Keratinocyte (primary cell): ENCODE results near the gene GNG5. TPM values are rescaled to one million over a fixed set of nuclear protein-coding genes. Genes with fewer than 3 reads are reported as not detected.

ENCODE experiments used
- DNase-seq: peaks from one replicate; pipeline ENCODE4 v3.0.0-alpha.2; 2011; ENCODE audit warnings: low read depth, missing footprints, low spot score
- FAIRE-seq: peaks from 2 replicates; lab custom pipeline; 2011; peaks lifted over from hg19 to GRCh38; lab: Jason Lieb, UNC
- H2AFZ ChIP-seq: 2 replicates; pipeline ENCODE4 v1.6.0; 2012; ENCODE audit warnings: low read length, control low read depth, inconsistent platforms; ENCODE audit not compliant: control insufficient read depth
- H3K27ac ChIP-seq: 2 replicates; pipeline ENCODE4 v1.5.1; 2011; ENCODE audit warnings: low read length; ENCODE audit not compliant: control insufficient read depth, insufficient read depth
- H3K27me3 ChIP-seq: 3 replicates; pipeline ENCODE4 v1.6.0; 2011; ENCODE audit warnings: low read length; ENCODE audit not compliant: control insufficient read depth, insufficient read depth; ENCODE audit errors: extremely low read depth
- H3K36me3 ChIP-seq, 2 experiments: 2 replicates in 1 of 2; 3 replicates in 1 of 2; pipeline ENCODE4 v1.5.1; 2011; ENCODE audit warnings: low read length in 2 of 2, mild to moderate bottlenecking in 1 of 2; ENCODE audit not compliant: control insufficient read depth in 2 of 2, insufficient read depth in 2 of 2; ENCODE audit errors: extremely low read depth in 1 of 2
- H3K4me1 ChIP-seq: 3 replicates; pipeline ENCODE4 v1.5.1; 2011; ENCODE audit warnings: low read length; ENCODE audit not compliant: control insufficient read depth, insufficient read depth; ENCODE audit errors: extremely low read depth
- H3K4me2 ChIP-seq: 3 replicates; pipeline ENCODE4 v1.6.0; 2011; ENCODE audit warnings: low read depth, low read length; ENCODE audit not compliant: control insufficient read depth, insufficient read depth; ENCODE audit errors: extremely low read depth
- H3K4me3 ChIP-seq, 3 experiments: fragments of 200-600 bp in 1 of 3; sonication (generic) in 1 of 3; 2 replicates in 2 of 3; 3 replicates in 1 of 3; pipeline ENCODE4 v1.5.1; 2011 to 2016; ENCODE audit warnings: low read length in 3 of 3, mild to moderate bottlenecking in 3 of 3, control low read depth in 2 of 3, inconsistent platforms in 1 of 3, low read depth in 1 of 3, mixed read lengths in 1 of 3, mixed run types in 1 of 3, moderate library complexity in 1 of 3; ENCODE audit not compliant: control insufficient read depth in 2 of 3, insufficient read depth in 2 of 3; ENCODE audit errors: extremely low read depth in 1 of 3
- H3K79me2 ChIP-seq: 2 replicates; pipeline ENCODE4 v1.6.0; 2012; ENCODE audit warnings: low read length; ENCODE audit not compliant: control insufficient read depth, insufficient read depth
- H3K9ac ChIP-seq: 3 replicates; pipeline ENCODE4 v1.6.0; 2011; ENCODE audit warnings: low read length; ENCODE audit not compliant: control insufficient read depth, insufficient read depth; ENCODE audit errors: extremely low read depth
- H3K9me1 ChIP-seq: 3 replicates; pipeline ENCODE4 v1.6.0; 2011; ENCODE audit warnings: low read length; ENCODE audit not compliant: control insufficient read depth, insufficient read depth; ENCODE audit errors: extremely low read depth
- H3K9me3 ChIP-seq: 2 replicates; pipeline ENCODE4 v1.5.1; 2012; ENCODE audit warnings: low read depth, low read length; ENCODE audit not compliant: control insufficient read depth
- H4K20me1 ChIP-seq: 3 replicates; pipeline ENCODE4 v1.6.0; 2011; ENCODE audit warnings: low read length; ENCODE audit not compliant: control insufficient read depth, insufficient read depth; ENCODE audit errors: extremely low read depth
- CTCF ChIP-seq, 3 experiments: IDR thresholded peaks in 1 of 3; conservative IDR thresholded peaks in 1 of 3; optimal IDR thresholded peaks in 1 of 3; 2 replicates in 2 of 3; 3 replicates in 1 of 3; pipeline versions ENCODE3 to v1.5.1; 2011; ENCODE audit warnings: low read length in 3 of 3, mild to moderate bottlenecking in 3 of 3, moderate library complexity in 2 of 3, control low read depth in 1 of 3, inconsistent platforms in 1 of 3; ENCODE audit not compliant: insufficient read depth in 2 of 3; ENCODE audit errors: extremely low read depth in 1 of 3
- EZH2 ChIP-seq: IDR thresholded peaks from one replicate; pipeline ENCODE4 v1.6.1; 2012; ENCODE audit warnings: inconsistent platforms, mild to moderate bottlenecking, low read length, moderate library complexity
- dilution Hi-C: fragments of 300-500 bp; cut with MboI; formaldehyde crosslinking; loops from one replicate; pipeline ENCODE4 v1.7.0; 2020; ENCODE audit warnings: low sequenced_read_pairs; ENCODE audit not compliant: extremely low pct_ligation_motif_present
- polyA plus RNA-seq, 5 experiments: library from polyadenylated mRNA; depleted of rRNA in 3 of 5; stranded (reverse) in 3 of 5; stranded (forward) in 1 of 5; unstranded in 1 of 5; fragments of >200 nt; gene quantifications; 1 replicate in 1 of 5; 2 replicates in 3 of 5; 3 replicates in 1 of 5; pipeline versions ENCODE4 v1.2.1 to v1.2.3, GENCODE V29; 2011 to 2012; ENCODE audit warnings: missing spikeins in 2 of 5, low read depth in 1 of 5, low replicate concordance in 1 of 5

Gene GNG5
- polyA plus RNA-seq, 1 donor (not counting 4 experiments of a cell fraction or from before 2014, with no cell fraction given) = 167 TPM

GRCh38 chr1:84476225-84476624, 30.2 kb downstream of the GNG5 start:
- H3K9me3 ChIP-seq = no peaks in the 10 kb centered on the region
- no peak for FAIRE-seq
- dilution Hi-C loops = no loop called here
- H3K4me2 ChIP-seq = no peak overlapping the region
- no peak overlapping the region for H3K4me3 ChIP-seq
- no peaks in the 10 kb centered on the region for H3K36me3 ChIP-seq
- H3K4me1 ChIP-seq = peaks cover 5% of the 10 kb centered on the region
- no peak overlapping the region for H3K27ac ChIP-seq
- DNase-seq = no peak
- no peaks in the 10 kb centered on the region for H4K20me1 ChIP-seq
- no peak overlapping the region for H2AFZ ChIP-seq
- no peak overlapping the region for H3K9ac ChIP-seq
- H3K27me3 ChIP-seq = no peaks in the 10 kb centered on the region
- H3K79me2 ChIP-seq = peaks cover 20% of the 10 kb centered on the region
- TF ChIP-seq EZH2 (no peak), CTCF (optimal IDR thresholded peaks at IDR 0.05 in 1 of 3, IDR thresholded peaks at IDR 0.05 in 1 of 3, conservative IDR thresholded peaks at IDR 0.05 in 1 of 3; ENCODE audit: extremely low read depth in 1 of 3, insufficient read depth in 2 of 3, low read length in 3 of 3) (no peak)
- no peaks in the 10 kb centered on the region for H3K9me1 ChIP-seq

- DNase-seq = no peak
- dilution Hi-C loops = no loop called here
These were observed 39.1 kb downstream of the GNG5 start for GRCh38 chr1:84467298-84467697.

More at GRCh38 chr1:84467298-84467697, 39.1 kb downstream of the GNG5 start:
- Histone ChIP-seq H3K9ac (no peak overlapping the region), H3K4me3 (no peak overlapping the region), H3K36me3 (no peaks in the 10 kb centered on the region), H3K4me2 (no peak overlapping the region), H3K27ac (no peak overlapping the region), H3K9me3 (no peaks in the 10 kb centered on the region), H3K9me1 (no peaks in the 10 kb centered on the region), H3K4me1 (no peaks in the 10 kb centered on the region), H3K27me3 (peaks cover 4% of the 10 kb centered on the region), H2AFZ (no peak overlapping the region), H3K79me2 (no peaks in the 10 kb centered on the region), H4K20me1 (no peaks in the 10 kb centered on the region)
- no peak for TF ChIP-seq EZH2
- no peak for TF ChIP-seq CTCF (optimal IDR thresholded peaks at IDR 0.05 in 1 of 3, IDR thresholded peaks at IDR 0.05 in 1 of 3, conservative IDR thresholded peaks at IDR 0.05 in 1 of 3; ENCODE audit: extremely low read depth in 1 of 3, insufficient read depth in 2 of 3, low read length in 3 of 3)
- no peak for FAIRE-seq
